C1 segment of cervical spinal cord (tissue), 14 donors: ENCODE measurements around the gene DNAI1.
"Not testable (repeated sequence)": the region's sequence is repeated elsewhere in the genome, so short reads cannot be mapped to it uniquely, and the experiment has no call there.

Experiments
- DNase-seq, 14 donors: peaks; one replicate each; lab custom pipeline; 2025; lab: John Stamatoyannopoulos, UW

DNAI1 gene

GRCh38 chr9:34512131-34513078 is 53.8 kb downstream of the DNAI1 start:
- DNase-seq: peak in 2 of 14 donors; percentile 21 to 41

- peak in 6 of 14 donors; percentile 18 to 41 (median 26) for DNase-seq
Measured at GRCh38 chr9:34513567-34514214, 55.1 kb downstream of the DNAI1 start.

- DNase-seq: no peak
Measured at GRCh38 chr9:34514401-34514800, 55.8 kb downstream of the DNAI1 start.

GRCh38 chr9:34514816-34515215 is 56.2 kb downstream of the DNAI1 start:
- no peak for DNase-seq

- no peak for DNase-seq
Measured at GRCh38 chr9:34515959-34516358, 57.4 kb downstream of the DNAI1 start.

- no peak for DNase-seq
Measured at GRCh38 chr9:34517185-34517584, 58.6 kb downstream of the DNAI1 start.

GRCh38 chr9:34518110-34518616 is 59.6 kb downstream of the DNAI1 start:
- DNase-seq: no peak

GRCh38 chr9:34518896-34519295 is 60.3 kb downstream of the DNAI1 start:
- DNase-seq: no peak

GRCh38 chr9:34519321-34520020 is 60.9 kb downstream of the DNAI1 start:
- no peak for DNase-seq

GRCh38 chr9:34520096-34520495 is 61.5 kb downstream of the DNAI1 start:
- no peak for DNase-seq

- DNase-seq: no peak
Measured at GRCh38 chr9:34520505-34521385, 62.1 kb downstream of the DNAI1 start.

- DNase-seq: no peak
Measured at GRCh38 chr9:34521406-34522045, 62.9 kb downstream of the DNAI1 start.

GRCh38 chr9:34522091-34522887 is 63.7 kb downstream of the DNAI1 start:
- peak in 11 of 14 donors; percentile 29 to 70 (median 48) for DNase-seq

- DNase-seq: peak; percentile 54 to 95 (median 90)
Measured at GRCh38 chr9:34522971-34523797, 64.6 kb downstream of the DNAI1 start, which contains the start of gene ENHO. Gene ENHO (minus strand): TSS chr9:34522990. CDS start chr9:34521695, 1,295 bp downstream.

- DNase-seq: no peak
Measured at GRCh38 chr9:34524349-34524748, 65.7 kb downstream of the DNAI1 start.

GRCh38 chr9:34526026-34526425 is 67.4 kb downstream of the DNAI1 start:
- DNase-seq: no peak

- DNase-seq: not testable (repeated sequence)
Measured at GRCh38 chr9:34532041-34532440, 73.4 kb downstream of the DNAI1 start.

GRCh38 chr9:34536685-34537084 is 78.1 kb downstream of the DNAI1 start:
- no peak for DNase-seq
